Esophagus squamous epithelium (tissue), 4 donors: ENCODE measurements around the gene DCPS.

Experiments
- CTCF ChIP-seq, 6 experiments: fragments of 450-650 bp in 4 of 6; fragments of 200-600 bp in 2 of 6; sonication (generic) in 2 of 6; IDR thresholded peaks; one replicate each; pipeline ENCODE4 v1.5.1; 2016 to 2019; ENCODE audit warnings: antibody characterized with exemption in 6 of 6, mild to moderate bottlenecking in 4 of 6, moderate library complexity in 4 of 6
- POLR2A ChIP-seq, 4 donors: fragments of 450-650 bp; IDR thresholded peaks; one replicate each; pipeline ENCODE4 v1.6.1; 2017; ENCODE audit warnings: antibody characterized with exemption in 4 of 4, mild to moderate bottlenecking in 4 of 4, moderate library complexity in 3 of 4

DNA sequence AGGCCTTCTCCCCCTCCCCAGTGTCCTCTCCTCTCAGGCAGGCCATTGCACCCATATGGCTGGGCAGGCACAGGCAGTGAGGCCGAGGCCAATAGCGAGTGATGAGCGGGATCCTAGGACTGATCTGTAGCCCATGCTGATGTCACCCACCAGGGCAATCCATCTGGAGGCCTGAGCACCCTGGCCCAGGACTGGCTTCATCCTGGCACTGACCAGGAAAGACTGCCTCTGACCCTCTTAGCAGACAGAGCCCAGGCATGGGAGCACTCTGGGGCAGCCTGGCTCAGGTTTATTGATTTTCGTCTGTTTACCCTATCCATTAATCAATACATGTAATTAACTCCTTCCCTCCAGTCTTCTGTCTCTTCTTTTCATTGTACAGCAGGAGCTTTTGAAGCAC, 26.1 kb upstream of the DCPS start:
- no peak for TF ChIP-seq CTCF (IDR thresholded peaks at IDR 0.05)
- TF ChIP-seq POLR2A (IDR thresholded peaks at IDR 0.05), result no peak
